HepG2 (cell line): ENCODE results near the gene KRT76. TPM values are rescaled to one million over a fixed set of nuclear protein-coding genes. Genes with fewer than 3 reads are reported as not detected.

Experiments
- ATAC-seq: fragments of 200-7000 bp; cut with Tn5 transposase; 3 replicates; pipeline ENCODE4 v1.9.1; 2020; ENCODE audit warnings: mild to moderate bottlenecking, moderate library complexity
- BruUV-seq: library from RNA; stranded (reverse); fragments of 400-500 nt; replicated peaks from 2 replicates; lab custom pipeline; 2021; lab: Mats Ljungman, UMichigan
- CTCF ChIA-PET: fragments of 300-600 bp; formaldehyde crosslinking; extraction: SDS; loops from one replicate; lab custom pipeline; 2021; ENCODE audit warnings: low total read pairs, inconsistent platforms, low intra/inter-chr PET ratio; lab: Yijun Ruan, JAX
- POLR2A ChIA-PET: fragments of 350-600 bp; sonication (Branson Sonifier 250); formaldehyde crosslinking; loops from one replicate; lab custom pipeline; 2020; ENCODE audit warnings: antibody characterized with exemption, inconsistent platforms; lab: Yijun Ruan, JAX
- DNase-seq: peaks from one replicate; pipeline ENCODE4 v3.0.0-alpha.2; 2015; ENCODE audit warnings: low spot score
- FAIRE-seq: peaks from 3 replicates; lab custom pipeline; 2011; peaks lifted over from hg19 to GRCh38; lab: Jason Lieb, UNC
- H2AFZ ChIP-seq: one replicate; pipeline ENCODE4 v1.6.1; 2011; ENCODE audit warnings: low read length, inconsistent platforms
- H3K27ac ChIP-seq: fragments of 300-600 bp; 3 replicates; pipeline ENCODE4 v1.8.0; 2011; ENCODE audit warnings: mixed run types, mild to moderate bottlenecking, mixed read lengths, low read length, inconsistent platforms; ENCODE audit not compliant: insufficient read depth; ENCODE audit errors: extremely low read length
- H3K27me3 ChIP-seq, 2 experiments: fragments of 200-600 bp in 1 of 2; 2 replicates in 1 of 2; 3 replicates in 1 of 2; pipeline versions ENCODE4 v1.6.0 to v1.8.0; 2011; ENCODE audit warnings: low read length in 2 of 2, mild to moderate bottlenecking in 2 of 2, moderate library complexity in 2 of 2, inconsistent platforms in 1 of 2; ENCODE audit not compliant: insufficient read depth in 2 of 2, control insufficient read depth in 1 of 2
- H3K36me3 ChIP-seq, 2 experiments: fragments of 200-600 bp in 1 of 2; replicated peaks in 1 of 2; 2 replicates in 1 of 2; 3 replicates in 1 of 2; pipeline versions ENCODE4 v1.5.1 to v1.8.0; 2011; ENCODE audit warnings: low read length in 2 of 2, inconsistent platforms in 1 of 2; ENCODE audit not compliant: insufficient read depth in 2 of 2, control insufficient read depth in 1 of 2
- H3K4me1 ChIP-seq: 2 replicates; pipeline ENCODE4 v1.5.1; 2012; ENCODE audit warnings: low read length, inconsistent platforms; ENCODE audit not compliant: insufficient read depth
- H3K4me2 ChIP-seq: 2 replicates; pipeline ENCODE4 v1.6.0; 2011; ENCODE audit warnings: low read depth, low read length, inconsistent platforms
- H3K4me3 ChIP-seq, 3 experiments: fragments of 200-600 bp in 1 of 3; sonication (generic), shearing (Covaris generic) in 1 of 3; replicated peaks in 1 of 3; 2 replicates each; pipeline ENCODE4 v1.5.1; 2011 to 2016; ENCODE audit warnings: low read length in 3 of 3, inconsistent platforms in 2 of 3, low read depth in 2 of 3, mild to moderate bottlenecking in 2 of 3, control low read depth in 1 of 3, mixed read lengths in 1 of 3; ENCODE audit not compliant: insufficient read depth in 1 of 3
- H3K79me2 ChIP-seq: one replicate; pipeline ENCODE4 v1.6.1; 2011; ENCODE audit warnings: low read length, inconsistent platforms; ENCODE audit not compliant: insufficient read depth
- H3K9ac ChIP-seq: 2 replicates; pipeline ENCODE4 v1.6.0; 2011; ENCODE audit warnings: mild to moderate bottlenecking, low read depth, low read length, inconsistent platforms; ENCODE audit not compliant: insufficient read depth
- H3K9me3 ChIP-seq: 2 replicates; pipeline ENCODE4 v1.5.1; 2012; ENCODE audit warnings: mild to moderate bottlenecking, low read length
- H4K20me1 ChIP-seq: 2 replicates; pipeline ENCODE4 v1.6.0; 2011; ENCODE audit warnings: inconsistent platforms, mild to moderate bottlenecking, low read length, moderate library complexity; ENCODE audit not compliant: insufficient read depth
- AGO1 ChIP-seq: fragments of 200-400 bp; formaldehyde crosslinking; IDR thresholded peaks from 2 replicates; pipeline ENCODE4 v1.6.1; 2017; ENCODE audit warnings: mild to moderate bottlenecking, low read depth, low read length, moderate library complexity; ENCODE audit not compliant: poor library complexity, severe bottlenecking
- SMAD1 ChIP-seq: sonication (generic); formaldehyde crosslinking; IDR thresholded peaks from 2 replicates; pipeline ENCODE4 v1.4.0; 2020; ENCODE audit warnings: missing genetic modification reagents, low read depth, mild to moderate bottlenecking, borderline replicate concordance
- U2AF1 ChIP-seq: fragments of 200-400 bp; formaldehyde crosslinking; optimal IDR thresholded peaks from 2 replicates; pipeline ENCODE3; 2017; ENCODE audit warnings: mild to moderate bottlenecking, low read depth, low read length
- ZBTB14 ChIP-seq: sonication (generic); formaldehyde crosslinking; IDR thresholded peaks from 2 replicates; pipeline ENCODE4 v1.4.0; 2020; ENCODE audit warnings: missing genetic modification reagents
- ZBTB37 ChIP-seq: sonication (generic); formaldehyde crosslinking; IDR thresholded peaks from 2 replicates; pipeline ENCODE4 v1.4.0; 2020; ENCODE audit warnings: mild to moderate bottlenecking, missing genetic modification reagents
- ZNF207 ChIP-seq: fragments of 450-650 bp; IDR thresholded peaks from 2 replicates; pipeline ENCODE4 v1.6.1; 2016; ENCODE audit warnings: antibody characterized with exemption, borderline replicate concordance
- ZNF225 ChIP-seq: sonication (generic); formaldehyde crosslinking; IDR thresholded peaks from 2 replicates; pipeline ENCODE4 v1.4.0; 2020; ENCODE audit warnings: mild to moderate bottlenecking, missing genetic modification reagents
- ZNF333 ChIP-seq: sonication (generic); formaldehyde crosslinking; IDR thresholded peaks from 2 replicates; pipeline ENCODE4 v1.4.0; 2020; ENCODE audit warnings: mild to moderate bottlenecking, missing genetic modification reagents, borderline replicate concordance
- ZNF552 ChIP-seq: sonication (generic); formaldehyde crosslinking; IDR thresholded peaks from 2 replicates; pipeline ENCODE4 v1.9.0; 2022; ENCODE audit warnings: missing genetic modification reagents, mild to moderate bottlenecking, borderline replicate concordance
- ZNF607 ChIP-seq: sonication (generic); formaldehyde crosslinking; IDR thresholded peaks from 2 replicates; pipeline ENCODE4 v1.5.1; 2020; ENCODE audit warnings: missing genetic modification reagents, mild to moderate bottlenecking, borderline replicate concordance
- ZNF609 ChIP-seq: sonication (generic); formaldehyde crosslinking; IDR thresholded peaks from 2 replicates; pipeline ENCODE4 v1.4.0; 2020; ENCODE audit warnings: mild to moderate bottlenecking, missing genetic modification reagents, borderline replicate concordance
- ZNF777 ChIP-seq: sonication (generic); formaldehyde crosslinking; IDR thresholded peaks from 2 replicates; pipeline ENCODE4 v1.4.0; 2020; ENCODE audit warnings: missing genetic modification reagents
- ZNF780A ChIP-seq: sonication (generic); formaldehyde crosslinking; IDR thresholded peaks from 2 replicates; pipeline ENCODE4 v1.8.0; 2022; ENCODE audit warnings: mild to moderate bottlenecking, missing genetic modification reagents, moderate library complexity
- ZNF800 ChIP-seq: sonication (generic); formaldehyde crosslinking; IDR thresholded peaks from 2 replicates; pipeline ENCODE4 v1.4.0; 2020; ENCODE audit warnings: missing genetic modification reagents
- WGBS: methylation state at CpG from one replicate; pipeline ENCODE4 v1.1.6; 2017; ENCODE audit warnings: low lambda C conversion rate; 5-methylcytosine and 5-hydroxymethylcytosine counted together
- in situ Hi-C: cut with HindIII; loops from 2 replicates; pipeline ENCODE4 v1.10.0; 2017; ENCODE audit warnings: low pct_unique_long_range_greater_than_20kb; ENCODE audit not compliant: extremely low pct_ligation_motif_present
- intact Hi-C: fragments of 100-400 bp; cut with micrococcal nuclease; formaldehyde crosslinking; loops from one replicate; pipeline ENCODE4 v1.10.0; 2022; ENCODE audit not compliant: unreplicated experiment
- polyA plus RNA-seq, 8 experiments: library from polyadenylated mRNA; depleted of rRNA in 3 of 8; stranded (reverse) in 7 of 8; unstranded in 1 of 8; fragments of >200 nt; fragmentation: Illumina TruSeq in 4 of 8; extraction: Trizol in 4 of 8; gene quantifications; 2 replicates each; pipeline versions ENCODE4 v1.2.1 to v1.2.3, GENCODE V29; 2011 to 2016; ENCODE audit warnings: low read depth in 4 of 8, missing spikeins in 1 of 8, mixed read lengths in 1 of 8; ENCODE audit not compliant: insufficient read depth in 1 of 8
- total RNA-seq, 5 experiments: library from RNA; depleted of rRNA; stranded (reverse); fragments of >200 nt; fragmentation: Illumina TruSeq; extraction: Trizol; gene quantifications; 2 replicates each; pipeline ENCODE4 v1.2.3, GENCODE V29; 2016; ENCODE audit warnings: low read depth in 1 of 5

KRT76 gene
- total and polyA plus RNA-seq, 2 of the 13 experiments (the other 11 are each of a cell fraction or from before 2014, with no cell fraction given) = not detected

- TF ChIP-seq ZNF607 (CRISPR knock-in tag) (no peak), ZNF777 (CRISPR knock-in tag) (no peak), U2AF1 (no peak), SMAD1 (CRISPR knock-in tag) (no peak)
- TF ChIP-seq, all 625 proteins: peak for 0
Observed at GRCh38 chr12:52735106-52735505, 42.0 kb downstream of the KRT76 start (continued).

- FAIRE-seq = no peak
- CTCF ChIA-PET = no interaction called here
Observed at GRCh38 chr12:52730793-52731192, 46.4 kb downstream of the KRT76 start.

More at GRCh38 chr12:52730793-52731192, 46.4 kb downstream of the KRT76 start:
- H3K9ac ChIP-seq = no peak overlapping the region
- no peak for TF ChIP-seq ZNF780A (CRISPR knock-in tag)
- no peak for TF ChIP-seq ZBTB37 (CRISPR knock-in tag)
- TF ChIP-seq ZBTB14 (CRISPR knock-in tag) = no peak
- no peak for TF ChIP-seq ZNF225 (CRISPR knock-in tag)
- no peak for TF ChIP-seq ZNF800 (CRISPR knock-in tag)
- TF ChIP-seq ZNF609 (CRISPR knock-in tag) = no peak
- no peak for TF ChIP-seq ZNF333 (CRISPR knock-in tag)
- no peak for TF ChIP-seq AGO1
- no peak for TF ChIP-seq ZNF207
- no peak for TF ChIP-seq ZNF552 (CRISPR knock-in tag)
- H3K27ac ChIP-seq = no peak overlapping the region
- no peaks in the 10 kb centered on the region for H3K36me3 ChIP-seq
- ATAC-seq = no peak
- intact Hi-C loops (no loop called here), in situ Hi-C loops (no loop called here)
- H3K4me1 ChIP-seq = no peaks in the 10 kb centered on the region
- no peak for DNase-seq
- WGBS = 2% methylated on average over 2 of the region's 2 CpGs
- H3K79me2 ChIP-seq = no peaks in the 10 kb centered on the region
- no peaks in the 10 kb centered on the region for H3K9me3 ChIP-seq
- no peak overlapping the region for H3K4me2 ChIP-seq
- no peak overlapping the region for H2AFZ ChIP-seq
- POLR2A ChIA-PET = no interaction called here
- H3K4me3 ChIP-seq = no peak overlapping the region
- no peaks in the 10 kb centered on the region for H4K20me1 ChIP-seq
- no TSS peak for BruUV-seq
- peaks cover 2 to 42% of the 10 kb centered on the region in 2 experiments; a peak in 3 of 5 replicates for H3K27me3 ChIP-seq
